HG02840 (cell line): ENCODE measurements around the gene MYO9A.
"Not testable (repeated sequence)": the region's sequence is repeated elsewhere in the genome, so short reads cannot be mapped to it uniquely, and the experiment has no call there.

Experiments
- ATAC-seq: cut with Tn5 transposase; IDR thresholded peaks from one replicate; pipeline ENCODE4 v1.9.1; 2021; ENCODE audit warnings: mild to moderate bottlenecking, moderate library complexity, moderate number of reproducible peaks; ENCODE audit not compliant: unreplicated experiment, low FRiP score

Gene MYO9A

DNA sequence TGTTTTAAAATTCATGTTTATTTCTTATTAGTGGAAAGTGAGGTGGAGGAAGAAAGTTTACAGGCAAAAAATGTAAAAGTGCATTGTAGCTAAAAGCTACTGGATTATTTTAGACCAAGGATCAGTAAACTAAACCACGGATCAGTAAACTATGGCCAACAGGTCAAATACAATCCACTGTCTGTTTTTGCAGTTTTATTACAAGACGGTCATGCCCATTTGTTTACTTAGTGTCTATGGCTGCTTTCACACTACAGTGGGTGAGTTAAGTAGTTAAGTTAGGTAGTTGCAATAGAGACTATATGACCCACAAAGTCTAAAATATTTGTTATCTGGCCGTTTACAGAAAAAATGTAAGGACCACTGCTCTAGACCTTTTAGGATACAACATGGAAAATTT lies 225.6 kb downstream of the MYO9A start:
- ATAC-seq: no peak

GRCh38 chr15:71891026-71891425 lies 226.9 kb downstream of the MYO9A start:
- ATAC-seq: no peak

DNA sequence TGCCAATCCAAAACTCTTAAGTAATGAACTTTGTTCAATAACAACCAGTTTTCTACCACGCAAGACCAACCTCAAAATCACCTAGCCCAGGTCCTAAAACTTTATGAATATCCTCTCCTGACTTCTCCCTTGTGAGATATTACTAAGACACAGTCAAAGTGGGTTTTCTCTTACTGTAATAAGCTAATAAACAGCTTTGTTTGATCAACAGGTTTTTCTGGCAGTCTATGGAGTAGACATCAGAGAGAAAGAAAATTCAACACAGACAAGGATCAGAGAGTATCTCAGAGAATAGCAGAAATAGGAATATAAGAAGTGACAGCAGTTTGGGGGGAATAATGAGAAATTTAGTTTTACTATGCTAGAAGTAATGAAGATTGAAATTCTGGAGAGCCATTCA lies 228.0 kb downstream of the MYO9A start:
- ATAC-seq: no peak

GRCh38 chr15:71889385-71889784 lies 228.6 kb downstream of the MYO9A start:
- ATAC-seq: no peak

GRCh38 chr15:71888797-71889196 lies 229.2 kb downstream of the MYO9A start:
- ATAC-seq: no peak

DNA sequence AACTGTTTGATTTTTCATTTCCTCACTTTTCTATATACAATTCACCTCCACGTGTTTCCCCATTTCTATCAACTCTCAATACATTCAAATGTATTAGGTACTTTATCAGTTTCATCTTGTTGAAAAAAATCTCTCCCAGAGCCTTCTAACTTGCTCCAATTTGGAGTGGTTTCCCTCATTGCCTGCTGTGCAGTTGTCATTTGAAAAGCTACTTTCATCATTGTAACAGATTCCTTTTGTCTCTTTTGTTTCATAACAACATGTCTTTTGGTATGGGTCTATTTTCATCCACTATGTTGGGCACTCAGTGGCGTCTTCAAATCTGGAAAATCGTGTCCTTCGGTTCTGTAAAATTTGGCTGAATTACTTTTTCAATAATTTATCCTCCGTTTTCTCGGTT lies 232.6 kb downstream of the MYO9A start:
- ATAC-seq: no peak

DNA sequence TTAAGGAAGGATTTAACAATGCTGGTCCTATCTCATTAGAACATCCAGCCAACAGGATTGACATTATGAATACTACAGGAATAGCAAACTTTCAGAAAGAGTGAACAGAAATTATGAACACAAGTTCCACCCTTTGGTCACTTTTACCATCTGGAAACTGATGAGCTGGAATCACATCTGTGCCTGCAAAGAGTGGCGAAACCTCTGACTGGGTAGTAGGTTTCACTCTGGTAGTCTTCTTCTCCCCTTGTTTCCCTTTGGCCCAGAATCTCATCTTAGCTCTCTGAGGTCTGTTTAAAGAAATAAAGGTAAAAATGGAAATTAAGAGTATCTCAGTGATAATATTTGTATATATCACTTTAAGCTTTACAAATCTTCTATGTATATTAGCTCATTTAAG lies 234.5 kb downstream of the MYO9A start:
- no peak for ATAC-seq

- no peak for ATAC-seq
Observed at GRCh38 chr15:71880276-71880675, 237.7 kb downstream of the MYO9A start.

- ATAC-seq: no peak
Observed at GRCh38 chr15:71874245-71874644, 243.7 kb downstream of the MYO9A start.

- not testable (repeated sequence) for ATAC-seq
Observed at GRCh38 chr15:71858232-71858631, 259.7 kb downstream of the MYO9A start.

GRCh38 chr15:71853543-71853942 lies 264.4 kb downstream of the MYO9A start:
- ATAC-seq: no peak

- ATAC-seq: no peak
Observed at GRCh38 chr15:71844916-71845315, 273.0 kb downstream of the MYO9A start.

- ATAC-seq: no peak
Observed at GRCh38 chr15:71841563-71841962, 276.4 kb downstream of the MYO9A start.

GRCh38 chr15:71830981-71831380 lies 287.0 kb downstream of the MYO9A start:
- no peak for ATAC-seq

GRCh38 chr15:71826196-71826595 lies 291.8 kb downstream of the MYO9A start:
- no peak for ATAC-seq

DNA sequence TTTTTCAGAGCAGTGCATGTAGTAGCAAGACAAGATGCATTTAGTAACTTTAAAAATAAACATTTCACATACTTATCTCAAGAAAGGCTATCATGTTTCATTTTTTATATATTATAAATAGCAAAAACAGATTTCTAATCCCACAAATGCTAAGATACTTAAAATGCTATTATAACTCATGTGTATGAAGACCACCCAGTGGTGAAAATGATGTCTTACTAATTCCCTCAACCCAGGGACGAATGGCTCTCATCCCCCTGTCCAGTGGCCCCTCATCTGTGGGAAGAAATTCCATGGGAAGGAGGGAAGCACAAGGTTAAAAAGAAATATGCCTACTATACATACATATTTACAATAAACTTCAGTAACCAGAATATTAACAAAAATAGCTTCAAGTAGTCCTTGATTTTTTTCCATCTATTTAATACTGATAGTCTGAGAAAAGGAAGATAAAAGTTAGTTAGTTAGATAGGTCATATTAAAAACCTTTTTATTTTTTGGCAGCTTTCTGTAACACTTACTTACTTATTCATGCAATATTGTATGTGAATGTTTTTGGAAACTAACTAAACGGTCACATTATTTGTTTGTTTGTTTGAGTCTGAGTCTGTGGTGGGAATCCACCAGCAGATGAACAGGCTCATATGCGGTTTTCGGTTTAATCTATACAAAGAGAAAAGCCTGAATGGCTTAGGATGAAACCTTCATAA lies 292.8 kb downstream of the MYO9A start:
- ATAC-seq: no peak

GRCh38 chr15:71823801-71824200 lies 294.1 kb downstream of the MYO9A start:
- no peak for ATAC-seq

GRCh38 chr15:71822890-71823630 lies 294.9 kb downstream of the MYO9A start:
- no peak for ATAC-seq

GRCh38 chr15:71821547-71822129 lies 296.3 kb downstream of the MYO9A start:
- ATAC-seq: no peak

- no peak for ATAC-seq
Observed at GRCh38 chr15:71820127-71820526, 297.8 kb downstream of the MYO9A start.

DNA sequence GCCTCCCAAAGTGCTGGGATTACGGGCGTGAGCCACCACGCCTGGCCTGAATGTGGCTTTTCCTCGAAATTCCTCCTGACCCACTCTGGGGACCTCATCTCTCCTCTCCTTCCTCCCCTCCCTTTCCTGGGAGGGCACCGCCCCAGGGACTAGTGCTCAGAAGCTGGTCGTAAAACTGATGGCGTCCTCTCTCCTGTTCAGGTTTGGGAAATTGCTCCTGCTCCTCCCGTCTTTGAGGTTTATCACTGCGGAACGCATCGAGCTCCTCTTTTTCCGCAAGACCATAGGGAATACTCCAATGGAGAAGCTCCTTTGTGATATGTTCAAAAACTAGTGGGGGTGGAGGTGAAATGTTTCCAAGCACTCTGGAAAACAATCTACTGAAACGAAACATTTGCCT lies 300.6 kb downstream of the MYO9A start:
- ATAC-seq: no peak

DNA sequence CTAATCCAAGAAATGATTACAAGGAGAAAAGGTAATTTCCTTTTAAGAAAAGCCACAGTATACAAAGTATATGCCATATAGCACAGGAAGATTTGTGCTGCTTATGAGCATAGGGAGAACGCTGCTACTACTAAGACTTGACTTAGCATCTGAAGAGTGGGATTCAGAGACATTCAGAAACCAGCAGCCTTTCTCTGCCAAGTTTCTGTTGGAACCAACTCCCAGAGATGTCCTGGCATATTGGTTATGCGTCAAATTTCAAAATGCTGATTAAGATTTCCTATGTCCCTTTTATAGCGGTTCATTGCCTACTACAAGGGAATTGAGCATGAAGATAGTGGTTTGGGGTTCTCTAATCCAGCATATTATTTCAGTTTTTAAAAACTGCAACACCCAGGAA lies 302.6 kb downstream of the MYO9A start:
- no peak for ATAC-seq
